Lower lobe of right lung (tissue), 2 donors: ENCODE results near the gene FADS3. TPM values are rescaled to one million over a fixed set of nuclear protein-coding genes. Genes with fewer than 3 reads are reported as not detected.

Source experiments
- ATAC-seq, 2 donors: fragments of 200-7000 bp; cut with Tn5 transposase; one replicate each; pipeline ENCODE4 v1.9.1; 2020 to 2022; ENCODE audit warnings: mild to moderate bottlenecking in 2 of 2, moderate library complexity in 2 of 2
- DNase-seq: peaks from one replicate; pipeline ENCODE4 v3.0.0-alpha.2; 2020
- H3K27ac ChIP-seq: fragments of 200-600 bp; one replicate; pipeline ENCODE4 v1.8.0; 2022
- H3K27me3 ChIP-seq: fragments of 200-600 bp; one replicate; pipeline ENCODE4 v1.8.0; 2022; ENCODE audit warnings: low read depth
- H3K36me3 ChIP-seq: fragments of 200-600 bp; one replicate; pipeline ENCODE4 v1.8.0; 2022; ENCODE audit warnings: mild to moderate bottlenecking
- H3K4me1 ChIP-seq: fragments of 200-600 bp; one replicate; pipeline ENCODE4 v1.8.0; 2022
- H3K4me3 ChIP-seq: fragments of 200-600 bp; one replicate; pipeline ENCODE4 v1.8.0; 2022; ENCODE audit warnings: mild to moderate bottlenecking
- H3K9me3 ChIP-seq: fragments of 200-600 bp; one replicate; pipeline ENCODE4 v1.8.0; 2022
- CTCF ChIP-seq: fragments of 200-600 bp; IDR thresholded peaks from one replicate; pipeline ENCODE4 v1.8.0; 2022; ENCODE audit warnings: antibody characterized with exemption, mild to moderate bottlenecking
- intact Hi-C: fragments of 100-400 bp; cut with DNase I; formaldehyde crosslinking; loops from one replicate; pipeline ENCODE4 v1.11.0; 2022
- total RNA-seq: library from RNA; stranded (reverse); fragmentation: NEBNext Ultra II Directional; extraction: Animal tissue kit (Norgen Biotek cat#: 25700); gene quantifications from one replicate; pipeline ENCODE4 v1.2.1, GENCODE V29; 2021
- donor health status: DM: no; HTN: yes; CAD: no; lungs with severe emphysema.

Gene FADS3
- total RNA-seq, 1 donor from 2014 or later: 50.1 TPM

GRCh38 chr11:61869429-61869707, 22.0 kb downstream of the FADS3 start:
- Histone ChIP-seq H3K36me3 (peaks cover 14% of the 10 kb centered on the region), H3K27ac (no peak overlapping the region), H3K27me3 (peaks cover 11% of the 10 kb centered on the region), H3K4me3 (no peak overlapping the region), H3K4me1 (peaks cover 11% of the 10 kb centered on the region), H3K9me3 (no peaks in the 10 kb centered on the region)
- no peak for DNase-seq
- intact Hi-C loops: no loop called here
- TF ChIP-seq CTCF: no peak
- no peak for ATAC-seq

GRCh38 chr11:61868571-61869428, 22.5 kb downstream of the FADS3 start:
- Histone ChIP-seq H3K9me3 (no peaks in the 10 kb centered on the region), H3K27ac (no peak overlapping the region), H3K4me1 (peaks cover 11% of the 10 kb centered on the region), H3K36me3 (peaks cover 14% of the 10 kb centered on the region), H3K27me3 (peaks cover 11% of the 10 kb centered on the region), H3K4me3 (no peak overlapping the region)
- ATAC-seq: no peak
- TF ChIP-seq CTCF: no peak
- intact Hi-C loops: no loop called here
- no peak for DNase-seq

GRCh38 chr11:61866958-61867343, 24.4 kb downstream of the FADS3 start:
- no peak for DNase-seq
- Histone ChIP-seq H3K9me3 (no peaks in the 10 kb centered on the region), H3K36me3 (peaks cover 25% of the 10 kb centered on the region), H3K4me1 (peaks cover 11% of the 10 kb centered on the region), H3K27ac (no peak overlapping the region), H3K4me3 (no peak overlapping the region), H3K27me3 (peaks cover 11% of the 10 kb centered on the region)
- intact Hi-C loops: no loop called here
- no peak for ATAC-seq
- no peak for TF ChIP-seq CTCF

- no peak for ATAC-seq
These were observed 25.0 kb downstream of the FADS3 start for GRCh38 chr11:61866231-61866957.

More at GRCh38 chr11:61866231-61866957, 25.0 kb downstream of the FADS3 start:
- Histone ChIP-seq H3K4me3 (no peak overlapping the region), H3K27me3 (peaks cover 6% of the 10 kb centered on the region), H3K27ac (no peak overlapping the region), H3K36me3 (peaks cover 25% of the 10 kb centered on the region), H3K9me3 (no peaks in the 10 kb centered on the region), H3K4me1 (peaks cover 7% of the 10 kb centered on the region)
- intact Hi-C loops: no loop called here
- DNase-seq: no peak
- TF ChIP-seq CTCF: no peak
